Nephron progenitor cell (in vitro differentiated cells): ENCODE results near the gene KCNMA1.

Experiments used
- DNase-seq: peaks from one replicate; pipeline ENCODE4 v3.0.0; 2021
- H3K27ac Mint-ChIP-seq: 2 replicates; pipeline ENCODE4 v1.8.0; 2021; ENCODE audit warnings: mild to moderate bottlenecking, moderate library complexity, mixed read lengths
- H3K27me3 Mint-ChIP-seq: 2 replicates; pipeline ENCODE4 v1.8.0; 2021; ENCODE audit warnings: mild to moderate bottlenecking, low read depth, mixed read lengths; ENCODE audit not compliant: poor library complexity
- H3K36me3 Mint-ChIP-seq: 2 replicates; pipeline ENCODE4 v1.8.0; 2021; ENCODE audit warnings: low read depth, mixed read lengths
- H3K4me1 Mint-ChIP-seq: 2 replicates; pipeline ENCODE4 v1.8.0; 2021; ENCODE audit warnings: mixed read lengths
- H3K4me3 Mint-ChIP-seq: 2 replicates; pipeline ENCODE4 v1.8.0; 2021; ENCODE audit warnings: mild to moderate bottlenecking, moderate library complexity, mixed read lengths
- H3K9me3 Mint-ChIP-seq: 2 replicates; pipeline ENCODE4 v1.8.0; 2021; ENCODE audit warnings: mild to moderate bottlenecking, moderate library complexity, mixed read lengths
- TF ChIP-seq, protein P1 (sequence below): fragments of 200-600 bp; sonication (generic); IDR thresholded peaks from 2 replicates; pipeline ENCODE4 v1.5.0; 2021; ENCODE audit warnings: antibody characterized with exemption

The KCNMA1 gene

DNA sequence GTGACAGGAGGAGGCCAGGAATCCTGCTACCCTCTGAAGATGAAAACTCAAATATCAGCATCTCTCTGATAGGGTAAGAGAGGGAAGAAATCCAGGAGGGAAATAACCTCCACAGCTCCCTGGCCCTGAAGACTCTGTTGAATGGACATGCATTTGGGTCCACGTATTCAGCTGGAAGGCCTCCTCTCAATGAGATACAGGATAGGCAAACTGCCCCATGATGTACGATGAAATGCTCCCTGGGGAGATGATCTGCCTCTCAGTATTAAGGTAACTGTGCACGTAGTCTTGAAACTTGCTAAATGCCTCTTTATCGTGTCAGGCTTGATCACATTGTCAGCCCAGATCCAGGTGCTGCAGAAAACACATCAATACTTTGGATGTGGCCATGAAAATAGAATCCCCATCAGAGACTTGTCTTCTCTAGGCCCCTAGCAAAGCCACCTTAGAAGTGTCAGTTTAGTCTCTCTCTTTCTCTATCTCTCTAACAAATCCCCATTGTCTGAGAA lies 384.0 kb downstream of the KCNMA1 start:
- Mint-ChIP-seq H3K4me3 (no peak overlapping the region), H3K36me3 (no peaks in the 10 kb centered on the region), H3K27ac (no peak overlapping the region), H3K27me3 (peaks cover 22% of the 10 kb centered on the region), H3K4me1 (peaks cover 13% of the 10 kb centered on the region), H3K9me3 (peaks cover 9% of the 10 kb centered on the region)
- TF ChIP-seq, protein P1, sequence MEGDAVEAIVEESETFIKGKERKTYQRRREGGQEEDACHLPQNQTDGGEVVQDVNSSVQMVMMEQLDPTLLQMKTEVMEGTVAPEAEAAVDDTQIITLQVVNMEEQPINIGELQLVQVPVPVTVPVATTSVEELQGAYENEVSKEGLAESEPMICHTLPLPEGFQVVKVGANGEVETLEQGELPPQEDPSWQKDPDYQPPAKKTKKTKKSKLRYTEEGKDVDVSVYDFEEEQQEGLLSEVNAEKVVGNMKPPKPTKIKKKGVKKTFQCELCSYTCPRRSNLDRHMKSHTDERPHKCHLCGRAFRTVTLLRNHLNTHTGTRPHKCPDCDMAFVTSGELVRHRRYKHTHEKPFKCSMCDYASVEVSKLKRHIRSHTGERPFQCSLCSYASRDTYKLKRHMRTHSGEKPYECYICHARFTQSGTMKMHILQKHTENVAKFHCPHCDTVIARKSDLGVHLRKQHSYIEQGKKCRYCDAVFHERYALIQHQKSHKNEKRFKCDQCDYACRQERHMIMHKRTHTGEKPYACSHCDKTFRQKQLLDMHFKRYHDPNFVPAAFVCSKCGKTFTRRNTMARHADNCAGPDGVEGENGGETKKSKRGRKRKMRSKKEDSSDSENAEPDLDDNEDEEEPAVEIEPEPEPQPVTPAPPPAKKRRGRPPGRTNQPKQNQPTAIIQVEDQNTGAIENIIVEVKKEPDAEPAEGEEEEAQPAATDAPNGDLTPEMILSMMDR: no peak
- no peak for DNase-seq

GRCh38 chr10:77253147-77253545 lies 384.5 kb downstream of the KCNMA1 start:
- no peak overlapping the region for H3K4me3 Mint-ChIP-seq
- no peaks in the 10 kb centered on the region for H3K36me3 Mint-ChIP-seq
- peaks cover 14% of the 10 kb centered on the region for H3K4me1 Mint-ChIP-seq
- DNase-seq: no peak
- TF ChIP-seq, protein P1: no peak
- H3K27me3 Mint-ChIP-seq: peaks cover 22% of the 10 kb centered on the region
- peaks cover 9% of the 10 kb centered on the region for H3K9me3 Mint-ChIP-seq
- H3K27ac Mint-ChIP-seq: no peak overlapping the region

- TF ChIP-seq, protein P1: no peak
- Mint-ChIP-seq H3K4me1 (peaks cover 20% of the 10 kb centered on the region), H3K36me3 (no peaks in the 10 kb centered on the region), H3K9me3 (peaks cover 5% of the 10 kb centered on the region), H3K27me3 (peaks cover 23% of the 10 kb centered on the region), H3K27ac (no peak overlapping the region), H3K4me3 (no peak overlapping the region)
- DNase-seq: no peak
These were observed 385.0 kb downstream of the KCNMA1 start for GRCh38 chr10:77252380-77253146.

DNA sequence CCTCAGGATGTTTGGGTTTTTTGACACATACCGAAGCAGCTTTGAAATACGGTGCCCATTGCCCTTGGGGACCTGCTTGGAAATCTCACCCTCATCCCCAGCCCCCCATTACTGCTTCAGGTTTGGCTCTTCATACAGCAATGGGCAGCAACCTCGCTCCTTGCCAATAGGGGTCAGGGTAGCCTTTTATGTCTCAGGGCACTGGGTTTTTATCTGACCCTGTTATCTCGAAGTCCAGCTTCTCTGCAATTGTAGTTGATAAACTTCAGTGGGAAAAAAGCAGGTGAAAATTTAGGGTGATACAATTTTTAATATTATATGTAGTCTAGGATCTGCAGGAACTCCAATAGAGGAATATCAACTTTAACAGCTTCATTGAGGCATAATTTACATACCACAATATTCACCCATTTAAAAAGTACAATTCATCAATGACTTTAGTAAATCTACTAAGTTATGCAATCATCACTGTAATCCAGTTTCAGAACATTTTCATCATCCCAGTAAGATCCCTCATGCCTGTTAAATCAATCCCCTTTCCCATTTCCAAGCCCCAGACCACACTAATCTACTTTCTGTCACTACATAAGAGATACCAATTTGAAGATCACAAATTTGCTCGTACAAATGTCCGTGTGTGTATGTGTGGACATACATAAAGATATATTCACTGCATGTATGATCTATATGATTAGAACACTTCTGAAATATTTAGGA lies 386.2 kb downstream of the KCNMA1 start:
- no peaks in the 10 kb centered on the region for H3K9me3 Mint-ChIP-seq
- H3K4me3 Mint-ChIP-seq: no peak overlapping the region
- no peaks in the 10 kb centered on the region for H3K36me3 Mint-ChIP-seq
- H3K27me3 Mint-ChIP-seq: peaks cover 23% of the 10 kb centered on the region
- peak; percentile 41 for DNase-seq
- TF ChIP-seq, protein P1: peak; percentile 69
- peaks cover 29% of the 10 kb centered on the region for H3K4me1 Mint-ChIP-seq
- no peak overlapping the region for H3K27ac Mint-ChIP-seq

GRCh38 chr10:77249901-77250459 lies 387.6 kb downstream of the KCNMA1 start:
- H3K4me3 Mint-ChIP-seq: no peak overlapping the region
- no peaks in the 10 kb centered on the region for H3K36me3 Mint-ChIP-seq
- H3K27me3 Mint-ChIP-seq: peaks cover 27% of the 10 kb centered on the region
- H3K9me3 Mint-ChIP-seq: no peaks in the 10 kb centered on the region
- no peak overlapping the region for H3K27ac Mint-ChIP-seq
- TF ChIP-seq, protein P1: no peak
- peaks cover 40% of the 10 kb centered on the region for H3K4me1 Mint-ChIP-seq
- no peak for DNase-seq
